Neural progenitor cell (in vitro differentiated cells): ENCODE measurements around the gene PITPNB. TPM values are rescaled to one million over a fixed set of nuclear protein-coding genes. Genes with fewer than 3 reads are reported as not detected.
A peak's percentile ranks its signal among the peaks of the same experiment; 100 is the strongest.

Source experiments
- DNase-seq: peaks from one replicate; pipeline ENCODE4 v3.0.0-alpha.2; 2016; ENCODE audit warnings: low spot score
- H2AFZ ChIP-seq: fragments of 200-600 bp; sonication (generic); replicated peaks from 2 replicates; pipeline ENCODE4 v1.6.1; 2016; ENCODE audit warnings: antibody characterized with exemption
- H3F3A ChIP-seq: fragments of 200-600 bp; sonication (generic); 2 replicates; pipeline ENCODE4 v1.6.1; 2016; ENCODE audit warnings: antibody characterized with exemption, low read depth
- H3K27ac ChIP-seq: fragments of 200-600 bp; sonication (generic); 2 replicates; pipeline ENCODE4 v1.5.1; 2016; ENCODE audit warnings: mild to moderate bottlenecking
- H3K27me3 ChIP-seq: fragments of 200-600 bp; sonication (generic); 2 replicates; pipeline ENCODE4 v1.6.1; 2016; ENCODE audit warnings: mild to moderate bottlenecking, moderate library complexity
- H3K36me3 ChIP-seq: fragments of 200-600 bp; sonication (generic); 2 replicates; pipeline ENCODE4 v1.5.1; 2016
- H3K4me1 ChIP-seq: fragments of 200-600 bp; sonication (generic); 2 replicates; pipeline ENCODE4 v1.6.1; 2016; ENCODE audit warnings: mixed run types
- H3K4me2 ChIP-seq: fragments of 200-600 bp; sonication (generic); 2 replicates; pipeline ENCODE4 v1.6.1; 2016
- H3K4me3 ChIP-seq: fragments of 200-600 bp; sonication (generic); 2 replicates; pipeline ENCODE4 v1.5.1; 2016
- H3K79me2 ChIP-seq: fragments of 200-600 bp; sonication (generic); 2 replicates; pipeline ENCODE4 v1.6.1; 2016; ENCODE audit warnings: low read depth
- H3K9ac ChIP-seq: fragments of 200-600 bp; sonication (generic); 2 replicates; pipeline ENCODE4 v1.6.1; 2016
- H3K9me3 ChIP-seq: fragments of 200-600 bp; sonication (generic); 2 replicates; pipeline ENCODE4 v1.5.1; 2016; ENCODE audit warnings: low read depth
- H4K20me1 ChIP-seq: fragments of 200-600 bp; sonication (generic); 2 replicates; pipeline ENCODE4 v1.6.1; 2016; ENCODE audit warnings: low read depth
- H3K27ac Mint-ChIP-seq: 3 replicates; pipeline ENCODE4 v1.8.0; 2021; ENCODE audit warnings: mixed read lengths
- H3K27me3 Mint-ChIP-seq: 2 replicates; pipeline ENCODE4 v1.8.0; 2022; ENCODE audit warnings: low read depth, mild to moderate bottlenecking, inconsistent platforms, moderate library complexity, mixed read lengths; ENCODE audit not compliant: insufficient read depth
- H3K36me3 Mint-ChIP-seq: 3 replicates; pipeline ENCODE4 v1.8.0; 2021; ENCODE audit warnings: mixed read lengths
- H3K4me1 Mint-ChIP-seq: 3 replicates; pipeline ENCODE4 v1.8.0; 2021; ENCODE audit warnings: mixed read lengths
- H3K4me3 Mint-ChIP-seq: 3 replicates; pipeline ENCODE4 v1.8.0; 2021; ENCODE audit warnings: mild to moderate bottlenecking, moderate library complexity, mixed read lengths
- H3K9me3 Mint-ChIP-seq: 3 replicates; pipeline ENCODE4 v1.8.0; 2020; ENCODE audit warnings: mixed read lengths
- CTCF ChIP-seq: fragments of 200-600 bp; sonication (generic); IDR thresholded peaks from 2 replicates; pipeline ENCODE4 v1.5.1; 2017; ENCODE audit warnings: antibody characterized with exemption, mild to moderate bottlenecking
- EZH2 ChIP-seq: fragments of 200-600 bp; sonication (generic); IDR thresholded peaks from 2 replicates; pipeline ENCODE4 v1.6.1; 2017; ENCODE audit warnings: antibody characterized with exemption, mild to moderate bottlenecking, moderate library complexity
- EZH2phosphoT487 ChIP-seq: fragments of 200-600 bp; sonication (generic); IDR thresholded peaks from 2 replicates; pipeline ENCODE4 v1.6.1; 2017; ENCODE audit warnings: antibody characterized with exemption
- total RNA-seq: library from RNA; depleted of rRNA; stranded (reverse); fragments of >200 nt; gene quantifications from 2 replicates; pipeline ENCODE4 v1.2.3, GENCODE V29; 2015; ENCODE audit warnings: low replicate concordance

The PITPNB gene
- total RNA-seq, 1 donor from 2014 or later: 32.5 TPM

DNA sequence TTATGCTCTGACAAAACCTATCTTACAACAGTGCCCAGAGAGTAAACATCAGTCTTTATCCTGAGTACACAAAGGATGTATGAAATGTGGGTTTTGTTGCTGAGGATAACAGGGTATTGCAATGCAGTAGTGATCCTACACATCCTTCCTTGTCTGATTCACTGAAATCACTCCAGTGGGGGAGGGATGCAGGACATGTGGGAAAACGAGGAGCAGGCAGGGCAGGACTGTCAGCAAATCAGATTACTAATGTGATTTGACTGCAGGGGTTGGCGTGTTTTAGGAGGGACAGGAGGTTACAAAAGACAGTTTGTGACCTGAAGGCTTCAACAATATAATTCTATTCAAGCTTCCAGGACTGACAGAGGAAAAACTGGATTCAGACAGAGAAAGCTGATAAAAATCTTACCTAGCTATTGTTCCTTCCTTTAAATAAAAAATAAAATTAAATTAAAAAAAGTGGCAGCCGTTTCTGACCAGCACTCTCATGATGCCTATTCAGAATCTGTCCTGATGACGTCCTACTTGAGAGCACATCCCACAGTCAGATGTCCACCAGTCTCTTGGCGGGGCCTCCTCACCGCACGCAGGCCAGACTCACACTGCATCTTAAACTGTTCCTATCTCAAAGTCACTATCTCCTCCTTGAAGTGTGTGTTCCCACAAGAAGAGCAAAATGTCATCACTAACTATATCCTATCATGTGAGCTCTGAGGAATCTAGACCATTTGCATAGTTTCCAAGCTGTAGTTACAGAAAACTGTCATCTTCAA lies 66.9 kb downstream of the PITPNB start:
- no peaks in the 10 kb centered on the region for H3K79me2 ChIP-seq
- H3F3A ChIP-seq: peaks cover 40% of the 10 kb centered on the region
- H3K27ac Mint-ChIP-seq: no peak overlapping the region
- no peaks in the 10 kb centered on the region for H3K9me3 ChIP-seq
- DNase-seq: peak; percentile 35
- no peak overlapping the region for H2AFZ ChIP-seq
- peak overlapping the region; percentile 24 for H3K4me2 ChIP-seq
- H3K27ac ChIP-seq: peak overlapping the region; percentile 18
- peaks cover 14% of the 10 kb centered on the region for H3K36me3 Mint-ChIP-seq
- peaks cover 13% of the 10 kb centered on the region for H3K36me3 ChIP-seq
- no peak overlapping the region for H3K4me3 Mint-ChIP-seq
- no peaks in the 10 kb centered on the region for H3K27me3 Mint-ChIP-seq
- H4K20me1 ChIP-seq: peaks cover 45% of the 10 kb centered on the region
- no peak overlapping the region for H3K9ac ChIP-seq
- H3K4me3 ChIP-seq: no peak overlapping the region
- TF ChIP-seq EZH2phosphoT487: no peak
- no peaks in the 10 kb centered on the region for H3K27me3 ChIP-seq
- peaks cover 43% of the 10 kb centered on the region for H3K4me1 ChIP-seq
- H3K9me3 Mint-ChIP-seq: no peaks in the 10 kb centered on the region
- H3K4me1 Mint-ChIP-seq: peaks cover 46% of the 10 kb centered on the region

GRCh38 chr22:27850000-27850521 lies 69.0 kb downstream of the PITPNB start:
- Histone ChIP-seq H2AFZ (no peak overlapping the region), H3K9ac (no peak overlapping the region), H3K4me1 (peaks cover 40% of the 10 kb centered on the region), H4K20me1 (peaks cover 36% of the 10 kb centered on the region), H3K27ac (peak overlapping the region; percentile 70), H3K79me2 (no peaks in the 10 kb centered on the region), H3K36me3 (peaks cover 13% of the 10 kb centered on the region), H3K4me2 (peak overlapping the region; percentile 52), H3K27me3 (no peaks in the 10 kb centered on the region), H3K9me3 (no peaks in the 10 kb centered on the region), H3K4me3 (no peak overlapping the region), H3F3A (peaks cover 31% of the 10 kb centered on the region)
- peaks cover 15% of the 10 kb centered on the region for H3K36me3 Mint-ChIP-seq
- no peak for TF ChIP-seq CTCF
- TF ChIP-seq EZH2phosphoT487: no peak
- no peak for TF ChIP-seq EZH2
- peaks cover 3% of the 10 kb centered on the region for H3K27me3 Mint-ChIP-seq
- H3K9me3 Mint-ChIP-seq: no peaks in the 10 kb centered on the region
- peak; percentile 30 for DNase-seq
- peak overlapping the region; percentile 27 for H3K27ac Mint-ChIP-seq
- H3K4me3 Mint-ChIP-seq: no peak overlapping the region
- H3K4me1 Mint-ChIP-seq: peaks cover 64% of the 10 kb centered on the region

DNA sequence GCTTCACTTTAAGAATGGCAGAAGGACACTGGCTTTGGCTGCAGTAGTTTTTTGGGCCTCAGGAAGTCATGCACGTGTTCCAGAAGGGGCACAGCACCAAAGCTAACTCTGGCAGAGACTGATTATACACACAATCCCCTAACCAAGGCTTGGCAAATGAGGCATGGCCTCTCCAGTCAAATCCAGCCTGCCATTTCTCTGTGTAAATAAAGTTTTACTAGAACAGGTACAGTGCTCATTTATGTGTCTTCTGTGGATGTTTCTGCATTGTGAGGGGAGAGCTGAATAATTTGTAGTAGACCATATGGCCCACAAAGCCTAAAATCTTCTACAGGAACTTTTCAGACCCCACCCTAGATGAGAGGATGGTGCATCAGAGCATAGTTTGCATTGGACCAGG lies 71.1 kb downstream of the PITPNB start:
- Mint-ChIP-seq H3K27me3 (peaks cover 3% of the 10 kb centered on the region), H3K36me3 (peaks cover 13% of the 10 kb centered on the region), H3K9me3 (no peaks in the 10 kb centered on the region), H3K27ac (no peak overlapping the region), H3K4me1 (peaks cover 75% of the 10 kb centered on the region), H3K4me3 (no peak overlapping the region)
- peaks cover 32% of the 10 kb centered on the region for H4K20me1 ChIP-seq
- H3K9ac ChIP-seq: no peak overlapping the region
- H3K27me3 ChIP-seq: no peaks in the 10 kb centered on the region
- H3K36me3 ChIP-seq: peaks cover 4% of the 10 kb centered on the region
- no peaks in the 10 kb centered on the region for H3K79me2 ChIP-seq
- H3K4me3 ChIP-seq: no peak overlapping the region
- no peak overlapping the region for H3K4me2 ChIP-seq
- no peak overlapping the region for H2AFZ ChIP-seq
- TF ChIP-seq EZH2 (no peak), CTCF (no peak), EZH2phosphoT487 (no peak)
- peaks cover 30% of the 10 kb centered on the region for H3F3A ChIP-seq
- H3K9me3 ChIP-seq: no peaks in the 10 kb centered on the region
- H3K27ac ChIP-seq: no peak overlapping the region
- peaks cover 37% of the 10 kb centered on the region for H3K4me1 ChIP-seq
- no peak for DNase-seq

DNA sequence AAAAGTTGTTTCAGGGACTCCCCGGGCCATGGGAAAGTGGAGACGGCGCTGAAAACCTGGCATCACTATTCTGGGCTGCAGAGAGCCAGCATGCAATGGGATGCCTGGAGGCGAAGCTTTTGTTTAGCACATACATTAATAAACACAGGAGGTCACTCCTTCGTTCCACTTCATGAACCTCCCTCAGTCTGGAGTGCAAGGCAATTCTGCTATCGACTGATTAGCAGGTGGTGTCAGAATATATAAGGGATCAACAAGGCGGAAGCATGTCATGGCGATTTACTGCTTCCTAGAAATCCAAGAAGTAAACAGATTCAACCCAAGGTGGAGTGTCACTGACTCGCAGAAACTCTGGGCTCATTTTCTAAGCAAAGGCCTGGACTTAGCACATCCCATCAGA lies 72.1 kb downstream of the PITPNB start:
- peaks cover 26% of the 10 kb centered on the region for H3F3A ChIP-seq
- no peak for DNase-seq

More for the DNA sequence above, 72.1 kb downstream of the PITPNB start:
- TF ChIP-seq CTCF (no peak), EZH2 (no peak), EZH2phosphoT487 (no peak)
- no peaks in the 10 kb centered on the region for H3K27me3 ChIP-seq
- H3K27ac ChIP-seq: no peak overlapping the region
- no peaks in the 10 kb centered on the region for H3K36me3 ChIP-seq
- no peak overlapping the region for H2AFZ ChIP-seq
- Mint-ChIP-seq H3K4me1 (peaks cover 80% of the 10 kb centered on the region), H3K4me3 (peak overlapping the region; percentile 54), H3K9me3 (no peaks in the 10 kb centered on the region), H3K27me3 (peaks cover 3% of the 10 kb centered on the region), H3K36me3 (peaks cover 13% of the 10 kb centered on the region), H3K27ac (peak overlapping the region; percentile 72)
- no peak overlapping the region for H3K4me3 ChIP-seq
- H3K4me1 ChIP-seq: peaks cover 30% of the 10 kb centered on the region
- H3K4me2 ChIP-seq: no peak overlapping the region
- H3K9ac ChIP-seq: no peak overlapping the region
- peaks cover 25% of the 10 kb centered on the region for H4K20me1 ChIP-seq
- H3K79me2 ChIP-seq: no peaks in the 10 kb centered on the region
- H3K9me3 ChIP-seq: no peaks in the 10 kb centered on the region
